Stimulated activated CD8-positive, alpha-beta memory T cell treated with anti-CD3 and anti-CD28 coated beads, Interleukin-15, amount 100 ng/mL, for 48 hours (primary cell): ENCODE data around the gene IGFALS.

Source experiments
- DNase-seq, 2 donors: peaks; one replicate each; pipeline ENCODE4 v3.0.0-alpha.2; 2020; ENCODE audit warnings: low read depth in 2 of 2

Gene IGFALS

DNA sequence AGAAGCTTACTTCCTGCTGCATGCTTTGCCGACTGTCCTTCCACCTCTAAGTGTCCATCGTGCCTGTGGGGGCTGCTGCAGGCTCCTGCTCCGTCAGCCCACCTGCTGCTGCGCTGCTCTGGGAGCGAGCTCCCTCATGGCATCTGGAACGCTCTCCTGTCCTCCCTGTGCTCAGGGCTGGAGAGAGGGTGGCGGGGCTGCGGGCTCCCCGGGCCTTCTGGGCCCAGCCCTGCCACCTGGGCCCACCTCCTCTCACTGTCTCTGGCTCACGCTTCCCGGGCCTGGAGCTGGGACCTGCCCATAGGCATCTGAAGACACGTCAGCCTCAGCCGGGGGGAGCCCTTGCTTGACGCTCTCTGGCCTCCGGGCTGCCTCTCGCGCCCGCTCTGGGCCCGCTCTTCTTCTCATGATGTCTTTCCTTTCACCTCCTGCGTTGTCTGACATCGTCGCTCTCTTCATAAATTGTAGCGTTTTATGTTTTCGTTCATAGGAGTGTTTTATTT lies 49.1 kb downstream of the IGFALS start:
- DNase-seq: no peak

DNA sequence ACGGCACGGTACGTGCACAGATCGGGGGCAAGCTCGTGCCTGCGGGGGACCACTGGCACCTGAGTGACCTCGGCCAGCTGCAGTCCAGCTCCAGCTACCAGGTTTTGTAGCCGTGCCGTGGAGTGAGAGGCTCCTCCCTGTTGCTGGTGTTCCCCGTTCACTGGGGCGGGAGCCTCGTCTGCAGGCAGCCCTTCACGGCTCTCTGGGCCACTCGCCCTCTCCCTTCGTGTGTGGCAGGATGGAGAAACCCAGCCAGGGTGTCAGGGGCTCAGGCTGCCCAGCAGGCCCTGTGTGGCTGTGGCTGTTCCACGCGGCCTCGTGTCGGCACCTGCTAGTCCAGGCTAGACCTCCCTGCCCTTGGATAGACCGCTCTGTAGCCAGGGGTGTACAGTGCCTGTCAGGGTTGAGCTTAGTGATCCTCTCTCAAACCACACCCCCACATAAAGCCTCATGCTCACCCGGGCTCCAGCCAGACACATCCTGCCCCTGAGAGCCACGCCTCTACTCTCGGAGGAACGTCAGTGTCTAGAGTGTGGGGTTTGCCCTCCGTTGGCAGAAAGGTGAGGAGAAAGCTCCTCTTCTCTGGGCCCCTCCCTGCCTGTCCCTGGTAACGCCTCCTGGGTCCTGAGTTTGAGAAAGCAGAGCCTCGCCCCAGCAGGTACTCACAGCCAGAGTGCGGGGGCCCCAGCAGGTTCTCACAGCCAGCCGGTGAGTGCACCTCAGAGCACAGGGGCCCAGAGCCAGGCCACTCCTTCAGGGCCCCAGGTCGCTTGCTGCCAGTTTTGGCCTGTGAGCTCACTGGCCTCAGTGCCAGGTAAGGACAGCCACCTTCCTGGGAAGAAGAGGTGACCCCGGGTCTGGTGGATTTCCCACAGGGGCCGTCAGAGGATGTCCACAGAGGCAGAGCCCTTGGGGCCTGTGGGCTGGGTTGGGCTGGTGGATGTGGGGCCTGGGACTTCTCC lies 49.8 kb downstream of the IGFALS start:
- no peak for DNase-seq

DNA sequence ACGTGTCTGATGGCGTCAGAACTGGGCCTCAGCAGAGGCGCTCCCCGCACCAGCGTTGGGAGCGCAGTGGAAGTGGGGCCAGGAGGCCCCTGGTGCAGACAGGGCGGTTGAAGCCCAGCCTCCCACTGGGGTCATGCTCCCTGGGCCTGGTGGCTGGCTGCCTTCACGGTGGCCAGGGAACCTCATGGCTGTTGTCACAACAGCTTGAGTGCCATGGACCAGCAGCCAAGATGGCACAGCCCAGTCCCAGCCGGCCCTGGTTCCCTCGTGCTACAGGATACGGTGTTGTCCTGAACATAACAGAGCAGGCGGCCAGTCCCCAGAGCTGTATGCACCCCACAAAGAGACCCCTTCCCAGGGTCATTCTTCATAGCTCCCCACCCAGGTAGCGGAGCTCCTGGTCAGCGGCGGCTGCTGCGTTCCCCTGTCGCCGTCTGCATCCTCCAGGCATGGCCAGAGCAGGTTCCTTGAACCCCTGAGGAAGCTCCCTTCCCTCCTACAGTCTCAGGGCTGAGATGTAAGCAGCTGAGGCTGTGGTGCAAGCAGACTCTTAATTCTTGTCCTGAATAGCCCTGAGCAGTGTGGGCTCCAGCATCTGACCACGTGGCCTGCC lies 51.8 kb downstream of the IGFALS start:
- no peak for DNase-seq

DNA sequence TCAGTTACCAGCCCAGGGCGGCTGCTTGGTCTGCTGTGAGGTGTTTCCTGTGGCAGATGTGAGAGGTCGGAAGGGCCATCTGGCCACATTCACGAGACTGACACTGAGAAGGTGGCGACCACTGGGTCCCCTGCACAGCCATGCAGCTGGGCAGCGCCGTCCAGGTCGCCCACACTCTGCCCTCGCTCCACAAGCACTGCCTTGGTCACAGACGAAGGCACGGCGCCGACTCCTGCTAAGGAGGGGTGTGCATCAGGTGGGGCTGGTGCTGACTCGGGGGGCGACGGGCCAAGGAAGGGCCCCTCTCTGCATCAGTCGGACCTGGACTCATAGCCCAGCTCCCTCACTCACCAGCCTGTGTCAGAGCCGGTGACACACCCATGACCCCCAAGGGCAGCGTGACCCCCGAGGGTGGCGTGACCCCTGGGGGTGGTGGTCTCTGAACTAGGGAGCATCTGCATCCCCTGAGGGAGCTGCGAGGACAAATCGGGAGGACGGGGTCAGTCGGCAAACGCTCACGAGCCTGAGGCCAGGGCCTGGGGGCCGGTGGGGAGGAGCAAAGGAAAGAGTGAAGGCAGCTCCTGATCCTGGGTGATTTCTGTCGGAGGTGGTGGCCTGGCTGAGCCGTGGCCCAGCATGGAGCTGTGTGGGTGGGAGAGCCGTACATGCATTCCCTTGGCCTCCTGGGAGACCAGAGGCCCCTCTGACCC lies 52.6 kb downstream of the IGFALS start:
- no peak for DNase-seq
